ENCODE data around the gene COL7A1.
"Not testable (repeated sequence)": the region's sequence is repeated elsewhere in the genome, so short reads cannot be mapped to it uniquely, and the experiment has no call there.

The COL7A1 gene

GRCh38 chr3:48563382-48563918, 31.7 kb downstream of the COL7A1 start, which contains the start of gene UCN2:
Gene UCN2, minus strand, starts transcription at chr3:48563781. Its CDS starts 657 bp downstream, at chr3:48563124.
- no peak for DNase-seq (ENCODE audit: low read depth)

- no peak for DNase-seq (ENCODE audit: low read depth)
Measured at GRCh38 chr3:48562367-48563095, 32.6 kb downstream of the COL7A1 start.

- DNase-seq (ENCODE audit: low read depth), result no peak
Measured at GRCh38 chr3:48561045-48561736, 33.9 kb downstream of the COL7A1 start.

GRCh38 chr3:48560648-48561018, 34.5 kb downstream of the COL7A1 start:
- DNase-seq (ENCODE audit: low read depth), result no peak

GRCh38 chr3:48558493-48559134, 36.5 kb downstream of the COL7A1 start:
- DNase-seq (ENCODE audit: low read depth), result no peak

- peak; percentile 98 for DNase-seq (ENCODE audit: low read depth)
Measured at GRCh38 chr3:48556796-48557626, 38.1 kb downstream of the COL7A1 start, which contains the start of gene PFKFB4. Gene PFKFB4, minus strand, starts transcription at chr3:48556803. Its CDS starts 26 bp downstream, at chr3:48556777.

GRCh38 chr3:48555949-48556795, 39.0 kb downstream of the COL7A1 start:
- DNase-seq (ENCODE audit: low read depth), result no peak

GRCh38 chr3:48555231-48555948, 39.7 kb downstream of the COL7A1 start:
- no peak for DNase-seq (ENCODE audit: low read depth)

GRCh38 chr3:48553886-48554845, 41.0 kb downstream of the COL7A1 start:
- DNase-seq (ENCODE audit: low read depth), result no peak

- DNase-seq (ENCODE audit: low read depth), result no peak
Measured at GRCh38 chr3:48553361-48553760, 41.8 kb downstream of the COL7A1 start.

GRCh38 chr3:48552111-48552951, 42.8 kb downstream of the COL7A1 start:
- DNase-seq (ENCODE audit: low read depth), result no peak

- DNase-seq (ENCODE audit: low read depth), result not testable (repeated sequence)
Measured at GRCh38 chr3:48551651-48552050, 43.5 kb downstream of the COL7A1 start.

- DNase-seq (ENCODE audit: low read depth), result no peak
Measured at GRCh38 chr3:48548729-48549705, 46.1 kb downstream of the COL7A1 start.

GRCh38 chr3:48548126-48548525, 47.0 kb downstream of the COL7A1 start:
- DNase-seq (ENCODE audit: low read depth), result no peak

- no peak for DNase-seq (ENCODE audit: low read depth)
Measured at GRCh38 chr3:48546203-48546829, 48.8 kb downstream of the COL7A1 start.

GRCh38 chr3:48544141-48544540, 51.0 kb downstream of the COL7A1 start:
- DNase-seq (ENCODE audit: low read depth), result no peak

All from HS-27A (cell line).